Measurements from ENCODE around the gene LAMB4.

Gene LAMB4

DNA sequence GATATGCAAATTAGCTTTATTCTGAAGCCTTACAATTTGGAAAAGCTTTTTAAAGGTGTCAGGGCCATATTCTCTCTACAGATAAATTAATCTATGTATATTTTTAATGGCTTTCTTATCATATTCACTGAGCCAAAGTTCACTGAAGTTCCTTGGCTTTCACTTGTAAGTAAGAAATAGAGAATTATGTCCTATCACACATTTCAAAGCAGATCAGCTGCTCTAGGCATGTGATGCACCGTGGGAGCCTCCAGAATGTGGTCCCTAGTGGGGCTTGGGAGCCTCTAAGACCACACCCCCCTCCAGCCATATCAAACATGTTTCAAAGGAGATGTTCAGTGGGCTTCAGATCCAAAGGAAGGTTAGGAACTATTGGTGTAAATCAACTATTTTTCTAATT, 51.5 kb downstream of the LAMB4 start:
- DNase-seq: no peak

DNA sequence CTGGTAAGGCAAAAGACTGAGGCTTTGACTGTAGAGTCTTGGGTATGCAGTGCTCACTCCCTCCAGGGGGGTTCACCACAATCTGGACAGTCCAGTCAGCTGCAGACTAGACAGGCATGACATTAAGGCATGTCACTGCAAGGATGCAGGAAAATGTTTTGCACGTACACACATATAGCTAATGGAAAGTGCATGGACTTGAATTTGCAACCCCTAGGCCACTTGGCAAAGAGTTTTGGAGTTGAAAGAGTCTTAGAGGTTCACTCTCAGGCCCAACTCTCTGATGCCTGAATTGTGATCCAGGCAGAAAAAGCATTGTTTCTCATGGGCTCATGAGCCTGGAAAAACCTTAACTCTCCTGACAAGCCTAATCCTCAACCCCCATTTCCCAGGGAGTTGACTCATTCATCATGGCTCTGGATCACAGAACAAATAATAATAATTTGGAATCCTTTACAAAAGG, 51.9 kb downstream of the LAMB4 start:
- no peak for DNase-seq

DNA sequence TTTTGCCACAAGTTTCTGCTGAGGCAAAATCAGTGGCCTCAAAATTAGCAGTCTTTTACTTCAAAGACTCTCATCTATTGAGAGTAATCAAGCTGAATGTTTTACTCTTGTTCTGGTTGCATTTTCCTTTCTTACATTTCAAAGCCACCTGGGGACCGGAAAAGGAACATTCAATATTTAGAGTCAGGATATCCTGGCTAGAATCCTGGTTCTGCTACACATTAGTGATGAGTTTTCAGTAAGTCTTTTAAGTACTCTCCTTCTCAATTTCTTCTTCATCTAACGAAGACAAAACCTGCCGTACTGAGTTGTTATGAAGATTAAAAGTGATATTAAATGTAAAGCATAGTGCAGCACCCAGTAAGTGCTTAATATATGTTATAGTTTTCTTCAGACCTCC, 52.5 kb downstream of the LAMB4 start:
- DNase-seq: no peak

DNA sequence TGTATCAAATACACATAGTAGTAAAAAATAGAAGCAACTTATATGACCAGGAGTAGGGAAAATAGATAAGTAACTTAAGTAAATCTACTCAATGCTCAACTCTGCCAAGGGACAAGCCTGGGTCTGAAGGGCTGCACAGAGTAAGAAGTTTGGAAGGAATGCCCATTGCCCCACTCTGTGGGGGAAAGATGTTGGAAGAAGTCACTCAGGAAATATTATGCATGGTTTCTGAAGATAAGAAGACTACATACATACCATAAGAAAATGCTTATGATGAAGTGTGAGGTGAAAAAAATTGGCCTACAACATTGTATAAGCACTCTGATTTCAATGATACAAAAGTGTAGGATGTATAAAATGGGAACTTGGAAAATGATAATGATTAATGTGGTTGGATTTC, 54.0 kb downstream of the LAMB4 start:
- DNase-seq: no peak

DNA sequence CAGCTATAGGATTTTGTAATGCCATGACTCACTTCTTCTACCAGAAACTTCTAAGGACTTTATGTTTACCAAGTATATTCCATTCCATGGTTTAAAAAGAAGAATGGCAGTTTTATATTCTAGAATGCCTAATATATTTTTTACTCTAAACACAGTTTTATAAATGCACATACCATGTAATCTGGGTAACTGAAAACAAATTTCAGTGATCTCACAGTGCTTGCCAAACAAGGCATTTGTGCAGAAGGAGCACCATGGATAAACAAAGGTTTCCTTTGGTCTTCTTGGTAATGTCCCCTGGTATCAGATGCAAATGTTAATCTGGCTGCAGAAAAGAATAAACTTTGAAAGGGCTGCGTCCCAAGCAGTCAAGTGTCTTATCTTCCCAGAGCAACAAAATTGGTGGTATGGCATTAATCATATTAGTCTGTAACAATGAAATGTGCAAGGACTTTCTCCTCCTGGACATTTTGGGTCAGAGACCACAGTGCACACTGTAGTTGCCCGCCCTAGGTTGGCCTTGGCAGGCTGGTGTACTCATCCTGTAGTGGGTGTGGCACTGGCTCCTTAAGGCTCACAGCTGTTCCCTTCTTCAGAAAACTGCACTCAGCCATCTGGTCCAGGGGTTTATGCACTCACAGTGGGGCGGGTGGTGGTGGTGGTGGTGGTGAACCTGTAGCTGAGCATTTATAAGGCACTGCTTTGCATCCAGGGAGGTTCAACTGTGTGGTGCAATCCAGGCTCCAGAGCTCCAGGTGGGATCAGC, 56.7 kb downstream of the LAMB4 start:
- no peak for DNase-seq

DNA sequence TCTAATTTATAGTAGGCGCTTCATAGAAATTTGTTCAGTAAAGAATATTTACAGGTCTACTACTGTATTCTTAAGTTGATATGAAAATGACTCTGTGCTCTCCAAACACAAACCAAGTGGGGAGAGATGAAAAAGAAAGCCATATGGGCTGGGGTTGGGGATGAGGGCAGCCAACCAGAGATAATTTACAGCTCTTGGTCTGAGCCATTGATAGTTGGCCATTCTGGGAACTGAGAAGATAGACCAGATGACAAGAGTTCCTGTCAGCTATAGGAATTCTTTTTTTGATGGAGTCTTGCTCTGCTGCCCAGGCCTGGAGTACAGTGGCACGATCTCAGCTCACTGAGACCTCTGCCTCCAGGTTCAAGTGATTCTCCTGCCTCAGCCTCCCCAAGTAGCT, 57.4 kb downstream of the LAMB4 start:
- DNase-seq: no peak

DNA sequence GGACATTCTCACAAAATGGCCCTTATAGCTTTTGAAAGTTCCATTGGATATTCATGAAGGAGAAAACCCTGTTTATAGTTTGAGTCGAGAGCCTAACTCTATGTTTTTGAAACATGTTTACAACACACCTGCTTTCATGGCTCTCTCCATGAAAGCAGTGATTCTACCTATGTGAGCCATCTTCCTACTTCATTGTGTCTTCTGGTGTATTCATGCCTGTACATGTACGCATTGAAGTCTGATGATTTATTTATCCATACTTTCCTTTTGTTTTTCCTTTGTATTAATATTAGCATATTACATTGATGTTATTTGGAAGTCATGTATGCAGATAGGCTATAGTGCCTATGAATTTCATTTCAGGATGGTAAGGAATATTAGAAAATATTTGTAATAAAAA, 58.0 kb downstream of the LAMB4 start:
- no peak for DNase-seq

DNA sequence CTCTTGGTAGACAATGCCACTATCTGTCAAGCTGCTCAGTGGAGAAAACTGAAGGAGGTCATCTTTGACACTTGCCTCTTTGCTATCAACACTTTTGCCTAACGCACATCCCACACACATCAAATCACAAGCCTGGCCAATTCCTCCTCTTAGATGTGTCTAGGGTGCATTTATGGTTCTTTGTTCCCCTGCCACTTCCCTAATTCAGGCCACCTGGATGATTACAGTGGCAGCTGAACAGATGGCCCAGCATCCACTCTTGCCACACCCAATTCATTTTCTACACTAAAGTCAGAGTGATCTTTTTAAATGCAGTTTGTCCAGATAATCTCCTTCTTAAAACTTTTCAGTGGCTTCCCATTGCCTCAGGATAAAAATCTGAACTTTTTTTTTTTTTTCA, 58.6 kb downstream of the LAMB4 start:
- no peak for DNase-seq

DNA sequence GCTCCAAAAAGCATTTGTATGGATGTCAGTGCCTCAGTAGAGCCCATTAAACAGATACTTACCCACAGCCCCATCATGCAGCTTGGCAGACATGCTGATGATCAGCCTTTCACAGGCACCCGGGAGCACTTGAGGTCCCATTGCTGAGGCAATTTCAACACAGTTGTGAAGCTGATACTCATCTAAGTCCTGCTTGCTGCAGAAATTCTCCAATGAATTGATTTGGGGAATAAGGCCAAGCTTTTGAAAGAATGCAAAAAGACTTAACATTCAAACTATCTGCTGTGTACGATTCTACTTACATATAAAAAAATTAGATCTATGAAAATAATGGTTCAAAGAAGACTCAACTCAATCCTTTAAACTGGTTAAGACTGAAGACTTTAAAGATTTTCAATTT, 60.5 kb downstream of the LAMB4 start:
- DNase-seq: no peak

DNA sequence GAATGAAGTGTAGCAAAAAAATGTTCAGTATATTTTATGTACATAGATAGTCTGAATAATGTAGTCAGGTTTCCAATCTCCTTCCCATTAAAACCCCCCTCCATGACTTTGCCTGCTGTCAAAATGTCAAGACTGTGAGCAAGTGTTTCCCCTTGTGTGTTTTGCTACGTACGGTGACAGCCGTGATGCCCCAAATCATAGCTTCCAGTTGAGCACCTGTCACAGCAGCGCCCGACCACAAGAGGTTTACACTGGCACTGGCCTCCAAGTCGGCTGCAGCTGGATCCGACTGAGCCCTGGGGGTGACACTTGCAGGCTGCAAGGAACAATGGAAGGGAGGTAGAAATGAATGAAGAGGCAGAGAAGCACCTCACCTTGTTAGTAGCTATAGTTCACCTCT, 62.3 kb downstream of the LAMB4 start:
- DNase-seq: peak; percentile 68

DNA sequence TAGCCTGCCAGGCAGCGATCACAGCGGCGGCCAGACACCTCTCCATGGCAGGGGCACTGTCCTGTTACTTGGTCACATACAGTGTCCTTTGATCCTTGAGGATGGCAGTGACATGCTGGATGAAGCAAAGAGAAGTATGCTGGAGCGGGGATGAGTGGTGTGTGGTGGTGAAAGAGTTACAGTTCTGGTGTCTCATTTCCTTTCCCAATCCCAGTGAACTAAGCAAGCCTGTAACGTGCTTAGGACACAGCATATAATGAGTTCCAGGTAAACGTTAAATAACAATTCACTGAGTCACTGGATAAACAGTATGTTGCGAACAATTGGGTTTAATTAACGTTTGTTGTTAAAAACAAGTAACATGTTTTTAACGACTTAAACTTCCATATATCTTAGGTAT, 63.7 kb downstream of the LAMB4 start:
- no peak for DNase-seq

DNA sequence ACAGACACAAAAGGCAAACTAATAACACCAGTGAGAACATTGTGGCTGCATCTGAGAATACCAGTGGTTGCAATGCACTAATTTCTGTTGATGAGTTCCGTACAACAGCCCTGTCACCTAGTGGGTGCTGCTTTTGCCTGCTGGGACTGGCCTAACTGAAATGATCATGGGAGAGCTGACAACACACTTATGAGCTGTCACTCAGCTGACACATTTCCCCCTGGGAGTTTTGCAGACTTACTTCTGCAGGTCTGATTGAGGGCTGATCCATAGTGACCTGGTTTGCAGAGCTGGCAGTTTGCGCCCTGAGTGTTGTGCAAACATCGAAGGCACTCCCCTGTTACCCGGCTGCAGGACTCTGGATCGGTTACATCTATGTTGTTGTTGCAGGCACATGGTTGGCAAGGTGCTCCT, 66.6 kb downstream of the LAMB4 start:
- DNase-seq: no peak

DNA sequence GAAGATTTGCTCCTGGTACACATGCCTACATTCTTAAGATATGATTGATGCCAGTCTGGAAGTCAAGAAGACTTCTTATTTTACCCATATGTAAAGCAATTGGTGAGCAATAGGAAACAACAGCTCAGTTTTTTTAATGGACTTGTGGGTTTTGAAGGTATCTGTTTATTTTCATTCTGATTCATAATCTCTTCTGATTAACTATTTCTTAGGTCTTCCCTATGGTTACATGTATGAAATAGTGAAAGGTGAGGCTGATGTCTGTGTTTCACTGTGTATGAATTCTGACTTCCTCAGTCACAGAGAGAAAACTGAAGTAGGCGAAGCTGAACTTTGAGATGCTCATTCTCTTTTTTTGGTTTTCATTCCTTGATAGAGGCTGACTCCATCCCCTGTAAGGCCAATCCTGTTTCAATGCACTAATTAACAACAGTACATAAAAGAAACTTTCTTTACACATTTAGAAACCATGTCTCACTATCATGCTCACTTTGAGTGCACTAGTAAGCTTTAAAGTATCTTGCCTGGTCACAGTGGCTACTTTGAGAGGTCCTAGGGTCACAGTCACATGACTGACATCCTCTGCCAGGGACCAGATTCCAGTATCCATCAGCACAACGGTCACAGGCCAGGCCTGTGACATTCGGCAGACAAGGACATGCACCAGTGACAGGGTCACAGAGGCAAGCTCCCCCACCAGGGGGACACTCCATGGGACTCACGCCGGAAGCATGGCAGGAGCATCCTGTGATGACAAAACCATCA, 67.7 kb downstream of the LAMB4 start:
- DNase-seq: no peak

DNA sequence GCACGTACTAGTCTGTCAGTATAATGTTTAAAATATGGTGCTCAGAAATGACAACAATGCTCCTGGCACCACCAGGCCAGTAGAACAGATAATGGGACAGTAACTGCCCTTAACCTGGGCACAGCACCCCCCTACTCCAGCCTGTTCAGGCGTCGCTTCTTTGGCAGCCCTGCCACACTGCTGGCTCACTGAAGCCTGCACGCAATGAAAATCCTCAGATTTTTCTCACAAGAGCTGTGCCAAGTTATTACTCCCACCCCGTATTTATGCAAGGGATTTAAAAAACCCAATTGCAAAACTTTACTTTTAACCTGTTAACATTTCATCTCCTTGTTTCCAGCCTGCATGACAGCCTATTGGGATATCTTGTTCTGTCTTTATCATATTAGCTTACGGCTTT, 70.6 kb downstream of the LAMB4 start:
- no peak for DNase-seq

DNA sequence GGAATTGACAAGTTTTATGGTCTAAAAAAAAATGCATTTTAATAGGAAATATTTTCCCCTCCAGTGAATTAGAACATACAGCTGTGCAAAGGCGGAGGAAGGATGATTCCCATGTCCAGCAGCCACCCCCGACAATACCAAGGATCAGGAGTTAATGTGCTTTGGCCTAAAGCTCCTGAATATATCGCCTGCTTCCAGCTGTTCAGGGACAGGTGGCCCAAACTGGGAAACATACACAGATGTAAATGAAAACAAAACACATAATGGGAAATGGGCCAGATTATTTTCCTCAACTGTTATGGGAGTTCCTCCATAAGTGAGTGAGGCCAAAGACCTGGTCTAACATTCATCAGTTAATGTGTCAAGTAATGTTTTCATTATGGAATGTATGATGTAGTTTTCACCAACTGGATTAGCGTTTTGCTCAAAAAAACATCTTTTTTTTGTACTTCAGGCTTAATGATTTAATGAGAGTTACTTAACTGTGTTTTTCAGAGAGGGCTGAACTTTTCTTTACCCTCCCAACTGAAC, 72.1 kb downstream of the LAMB4 start:
- DNase-seq: no peak

DNA sequence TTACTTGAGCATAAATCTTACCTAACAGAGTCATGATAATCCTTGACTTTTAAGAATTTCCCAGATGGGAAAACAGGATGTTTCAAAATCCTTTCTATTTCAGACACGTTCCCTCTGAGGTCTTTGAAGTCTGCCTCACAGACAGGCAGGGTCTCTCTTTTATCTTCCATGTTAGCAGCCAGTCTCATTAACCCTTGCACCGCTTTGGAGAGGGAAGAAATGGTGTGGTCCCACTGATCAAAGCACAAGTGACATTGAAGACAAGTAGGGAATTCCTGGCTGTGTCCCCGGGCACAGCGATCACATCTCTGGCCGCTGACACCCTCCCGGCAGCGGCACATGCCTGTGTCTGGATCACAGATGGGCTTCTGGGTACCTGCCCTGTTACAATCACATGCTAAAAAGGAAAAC, 74.5 kb downstream of the LAMB4 start:
- no peak for DNase-seq

DNA sequence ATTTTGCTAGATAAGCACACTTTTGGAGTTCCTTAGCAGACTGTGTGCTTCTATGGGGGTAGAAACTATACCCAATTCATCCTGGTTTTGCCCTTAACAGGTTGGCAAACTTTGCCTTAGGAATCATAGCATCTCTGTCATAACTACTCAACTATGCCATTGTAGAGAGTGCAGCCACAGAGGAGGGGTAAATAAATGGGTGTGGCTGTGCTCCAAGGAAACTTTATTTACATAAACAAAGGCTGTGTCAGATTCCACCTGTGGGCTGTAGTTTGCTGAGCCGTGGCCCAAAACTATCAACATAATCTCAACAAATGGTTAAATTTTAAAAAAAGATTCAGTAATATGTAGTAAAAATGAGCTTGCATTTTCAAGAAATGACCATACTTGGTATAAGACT, 75.6 kb downstream of the LAMB4 start:
- DNase-seq: no peak

DNA sequence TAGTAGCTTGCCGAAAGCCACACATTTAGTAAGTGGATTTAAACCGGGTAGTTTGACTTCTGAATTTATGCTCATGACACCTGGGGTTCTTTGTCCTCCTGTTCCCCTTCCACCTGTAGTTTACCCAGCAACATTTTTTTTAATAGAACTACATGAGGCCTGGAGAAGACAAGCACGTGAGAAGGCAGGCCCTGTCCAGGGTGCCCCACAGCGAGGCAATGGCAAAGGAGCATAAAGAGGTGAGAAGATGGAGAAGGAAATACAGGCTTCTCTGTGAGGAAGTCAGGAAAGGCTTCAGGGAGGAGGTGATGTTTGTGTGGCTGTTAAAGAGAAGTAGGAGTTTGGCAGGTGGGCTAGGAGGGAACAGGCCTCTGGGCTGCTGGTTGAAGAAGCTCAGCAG, 76.9 kb downstream of the LAMB4 start:
- DNase-seq: no peak

DNA sequence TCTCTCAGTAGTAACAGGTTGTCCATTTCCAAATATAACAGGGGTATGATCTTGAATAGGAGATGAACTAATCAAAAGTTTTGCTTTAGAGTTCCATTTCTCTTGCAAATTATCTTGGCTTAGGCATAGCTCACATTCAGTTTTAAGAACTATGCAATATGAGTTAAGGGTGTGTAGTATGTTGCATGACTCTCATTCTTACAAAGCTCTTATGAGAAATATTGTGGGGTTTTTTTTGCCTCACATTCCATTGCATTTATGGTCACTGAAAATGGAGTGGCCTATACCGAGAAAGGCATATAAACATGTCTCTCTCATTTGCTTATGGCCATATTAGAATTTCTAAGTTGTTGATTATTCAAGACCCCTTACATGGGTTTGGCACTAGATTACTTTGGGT, 78.7 kb downstream of the LAMB4 start:
- DNase-seq: no peak

DNA sequence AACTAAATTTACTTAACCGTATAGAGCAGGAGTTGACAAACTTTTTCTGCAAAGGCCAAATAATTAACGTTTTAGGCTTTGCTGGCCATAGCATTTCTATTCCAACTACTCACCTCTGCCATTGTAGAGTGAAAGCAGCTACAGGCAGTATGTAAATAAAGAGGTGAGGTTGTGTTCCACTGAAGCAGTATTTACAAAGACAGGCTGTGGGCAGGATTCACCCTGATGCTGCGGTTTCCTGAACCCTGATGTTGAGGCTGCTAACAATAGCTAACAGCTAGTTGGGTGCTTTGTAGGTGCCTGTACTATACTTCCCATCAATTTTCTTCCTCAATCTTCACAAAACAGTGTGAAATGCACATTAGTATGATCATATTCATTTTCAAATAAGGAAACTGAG, 80.2 kb downstream of the LAMB4 start:
- DNase-seq: no peak

DNA sequence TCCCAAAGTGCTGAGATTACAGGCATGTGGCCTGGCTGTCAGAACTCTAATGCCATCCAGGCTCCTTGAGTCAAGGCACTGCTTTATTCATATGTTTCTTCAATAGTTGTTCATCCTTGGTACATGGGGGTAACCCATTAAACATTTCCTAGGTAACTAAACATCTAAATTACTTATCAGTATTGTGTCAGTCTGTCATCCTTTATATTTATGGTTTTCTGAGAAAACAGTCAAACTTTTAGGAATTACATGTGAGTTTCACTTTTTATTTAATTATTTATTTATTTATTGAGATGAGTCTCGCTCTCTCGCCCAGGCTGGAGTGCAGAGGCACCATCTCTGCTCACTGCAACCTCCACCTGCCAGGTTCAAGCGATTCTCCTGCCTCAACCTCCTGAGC, 81.7 kb downstream of the LAMB4 start:
- no peak for DNase-seq

DNA sequence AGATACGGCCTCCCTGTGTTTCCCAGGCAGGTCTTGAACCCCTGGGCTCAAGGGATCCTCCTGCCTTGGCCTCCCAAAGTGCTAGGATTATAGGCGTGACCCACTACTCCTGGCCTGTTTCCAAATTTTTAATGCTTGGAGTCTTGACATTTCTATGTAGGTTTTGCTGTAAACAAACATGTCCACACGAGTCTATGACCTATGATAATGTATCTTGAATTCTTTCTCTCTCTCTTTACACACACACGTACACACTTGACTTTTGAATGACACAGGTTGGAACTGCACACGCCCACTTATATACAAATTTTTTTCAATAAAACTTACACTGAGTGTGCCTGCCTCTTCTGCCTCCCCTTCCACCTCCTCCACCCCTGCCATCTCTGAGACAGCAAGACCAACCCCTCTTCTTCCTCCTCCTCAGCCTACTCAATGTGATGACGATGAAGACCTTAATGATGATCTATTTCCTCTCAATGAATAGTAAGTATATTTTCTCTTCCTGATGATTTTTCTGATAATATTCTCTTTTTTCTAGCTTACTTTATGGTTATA, 83.1 kb downstream of the LAMB4 start:
- no peak for DNase-seq

DNA sequence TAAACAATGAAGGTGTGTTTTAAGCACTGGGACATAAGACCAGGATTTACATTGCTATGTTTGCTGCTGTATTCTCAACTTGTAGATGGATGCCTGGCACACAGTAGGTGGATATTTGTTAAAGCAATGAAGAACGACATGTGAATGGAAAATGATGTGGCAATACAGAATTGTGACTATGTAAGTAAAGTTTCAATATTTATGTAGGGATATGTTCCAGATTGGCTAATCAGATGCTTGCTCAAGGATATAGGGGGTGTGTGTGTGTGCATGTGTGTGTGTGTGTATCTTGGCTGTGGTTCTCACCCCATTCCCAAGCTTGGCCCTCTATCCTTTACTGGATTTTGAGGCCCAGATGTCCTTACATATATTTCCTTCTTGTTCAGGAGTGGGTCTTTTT, 84.5 kb downstream of the LAMB4 start:
- no peak for DNase-seq

DNA sequence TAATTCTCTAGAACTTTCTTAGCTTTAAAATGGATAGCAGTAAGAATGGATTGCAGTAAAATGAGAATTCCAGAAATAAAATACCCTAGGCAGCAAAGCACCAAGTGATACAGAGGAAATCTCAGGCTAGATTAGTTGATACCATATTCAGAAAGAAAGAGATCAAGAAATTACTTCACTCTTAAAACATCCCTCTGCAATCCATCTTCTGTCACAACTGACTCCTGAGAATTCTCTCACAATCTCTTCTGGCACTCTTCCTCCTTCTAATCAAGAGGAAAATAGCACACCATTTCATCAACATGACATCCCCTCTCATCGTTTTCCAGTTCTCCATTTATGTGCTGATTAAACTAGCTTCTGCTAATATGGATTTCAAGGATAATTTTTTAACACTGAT, 85.0 kb downstream of the LAMB4 start:
- no peak for DNase-seq

Data from NCI-H2029 (cell line).